ENCODE measurements around the gene YWHAH.

YWHAH gene

GRCh38 chr22:31943978-31944699 lies at the start of gene YWHAH:
Gene YWHAH, plus strand, starts transcription at chr22:31944535. Its CDS starts 199 bp downstream, at chr22:31944734.
- in situ Hi-C loops (cut with HindIII; ENCODE audit: low sequenced_read_pairs) = no loop called here

- in situ Hi-C loops (cut with HindIII; ENCODE audit: low sequenced_read_pairs) = no loop called here
These were observed 48.8 kb upstream of the YWHAH start for GRCh38 chr22:31895411-31896123.

- in situ Hi-C loops (cut with HindIII; ENCODE audit: low sequenced_read_pairs) = no loop called here
These were observed 47.9 kb upstream of the YWHAH start for GRCh38 chr22:31896472-31896871.

- in situ Hi-C loops (cut with HindIII; ENCODE audit: low sequenced_read_pairs) = no loop called here
These were observed 46.2 kb upstream of the YWHAH start for GRCh38 chr22:31897842-31898805.

GRCh38 chr22:31898926-31899325 lies 45.4 kb upstream of the YWHAH start:
- in situ Hi-C loops (cut with HindIII; ENCODE audit: low sequenced_read_pairs) = no loop called here

- in situ Hi-C loops (cut with HindIII; ENCODE audit: low sequenced_read_pairs) = no loop called here
These were observed 44.7 kb upstream of the YWHAH start for GRCh38 chr22:31899669-31900068.

- in situ Hi-C loops (cut with HindIII; ENCODE audit: low sequenced_read_pairs) = no loop called here
These were observed 42.8 kb upstream of the YWHAH start for GRCh38 chr22:31901388-31902137.

- in situ Hi-C loops (cut with HindIII; ENCODE audit: low sequenced_read_pairs) = no loop called here
These were observed 39.7 kb upstream of the YWHAH start for GRCh38 chr22:31904651-31905050.

- in situ Hi-C loops (cut with HindIII; ENCODE audit: low sequenced_read_pairs) = no loop called here
These were observed 39.0 kb upstream of the YWHAH start for GRCh38 chr22:31905356-31905755.

- in situ Hi-C loops (cut with HindIII; ENCODE audit: low sequenced_read_pairs) = no loop called here
These were observed 38.2 kb upstream of the YWHAH start for GRCh38 chr22:31906086-31906485.

- in situ Hi-C loops (cut with HindIII; ENCODE audit: low sequenced_read_pairs) = no loop called here
These were observed 37.8 kb upstream of the YWHAH start for GRCh38 chr22:31906569-31906968.

GRCh38 chr22:31909977-31910376 lies 34.4 kb upstream of the YWHAH start:
- in situ Hi-C loops (cut with HindIII; ENCODE audit: low sequenced_read_pairs) = no loop called here

GRCh38 chr22:31911565-31912406 lies 32.5 kb upstream of the YWHAH start:
- in situ Hi-C loops (cut with HindIII; ENCODE audit: low sequenced_read_pairs) = no loop called here

GRCh38 chr22:31912407-31912743 lies 32.0 kb upstream of the YWHAH start:
- in situ Hi-C loops (cut with HindIII; ENCODE audit: low sequenced_read_pairs) = no loop called here

GRCh38 chr22:31915586-31915985 lies 28.7 kb upstream of the YWHAH start:
- in situ Hi-C loops (cut with HindIII; ENCODE audit: low sequenced_read_pairs) = no loop called here

- in situ Hi-C loops (cut with HindIII; ENCODE audit: low sequenced_read_pairs) = no loop called here
These were observed 27.0 kb upstream of the YWHAH start for GRCh38 chr22:31917227-31917921.

GRCh38 chr22:31919730-31920129 lies 24.6 kb upstream of the YWHAH start:
- in situ Hi-C loops (cut with HindIII; ENCODE audit: low sequenced_read_pairs) = no loop called here

- in situ Hi-C loops (cut with HindIII; ENCODE audit: low sequenced_read_pairs) = no loop called here
These were observed 24.0 kb upstream of the YWHAH start for GRCh38 chr22:31920306-31920705.

GRCh38 chr22:31921106-31921505 lies 23.2 kb upstream of the YWHAH start:
- in situ Hi-C loops (cut with HindIII; ENCODE audit: low sequenced_read_pairs) = no loop called here
